Measurements from ENCODE around the gene CCDC194. TPM values are rescaled to one million over a fixed set of nuclear protein-coding genes. Genes with fewer than 3 reads are reported as not detected.

CCDC194 gene
- total and polyA plus RNA-seq, 2 of the 8 experiments (the other 6 are each of a cell fraction or from before 2014, with no cell fraction given) = 0.33 TPM; not detected in 1

GRCh38 chr19:17435218-17435617 is 41.2 kb upstream of the CCDC194 start (continued):
- no peak for TF ChIP-seq RBBP5 (IDR thresholded peaks at IDR 0.05; ENCODE audit: borderline replicate concordance, low read depth, low read length)
